ENCODE results near the gene CACNA1B.

- TF ChIP-seq CTCF (IDR thresholded peaks at IDR 0.05) = no peak
- TF ChIP-seq POLR2A (IDR thresholded peaks at IDR 0.05; ENCODE audit: low read depth) = no peak
- no peak for TF ChIP-seq POLR2AphosphoS5 (IDR thresholded peaks at IDR 0.05)
- no peak for TF ChIP-seq EP300 (IDR thresholded peaks at IDR 0.05)
These were observed 49.6 kb upstream of the CACNA1B start for GRCh38 chr9:137827908-137828526.

Data from esophagus muscularis mucosa (tissue), 4 donors.